ENCODE data around the gene SCARF1.

- TF ChIP-seq CTCF (IDR thresholded peaks at IDR 0.05) (no peak), POLR2A (IDR thresholded peaks at IDR 0.05) (no peak)
Measured at GRCh38 chr17:1686086-1686485, 40.6 kb upstream of the SCARF1 start.

Measured in ovary (tissue), 3 donors.